Brain microvascular endothelial cell (primary cell): ENCODE data around the gene THBS2.

Source experiments
- DNase-seq: peaks from one replicate; pipeline ENCODE4 v3.0.0-alpha.2; 2020
- H3K27ac ChIP-seq: fragments of 250-450 bp; sonication (Bioruptor Pico); 2 replicates; pipeline ENCODE4 v1.5.1; 2020; ENCODE audit warnings: mild to moderate bottlenecking, moderate library complexity
- H3K27me3 ChIP-seq: fragments of 250-450 bp; sonication (Bioruptor Pico); replicated peaks from 2 replicates; pipeline ENCODE4 v1.5.1; 2020; ENCODE audit warnings: mild to moderate bottlenecking
- H3K36me3 ChIP-seq: fragments of 250-450 bp; sonication (Bioruptor Pico); replicated peaks from 2 replicates; pipeline ENCODE4 v1.5.1; 2020; ENCODE audit warnings: mild to moderate bottlenecking
- H3K4me3 ChIP-seq: 2 replicates; pipeline ENCODE4 v1.5.1; 2011; ENCODE audit warnings: low read depth, mild to moderate bottlenecking, control low read depth, low read length, moderate library complexity
- CTCF ChIP-seq: IDR thresholded peaks from 2 replicates; pipeline ENCODE4 v1.5.1; 2011; ENCODE audit warnings: low read depth, mild to moderate bottlenecking, moderate library complexity, low read length, control low read depth, inconsistent platforms; ENCODE audit errors: missing control alignments
- in situ Hi-C: cut with HindIII; loops from 2 replicates; pipeline ENCODE4 v1.10.0; 2017; ENCODE audit warnings: low sequenced_read_pairs, low pct_ligation_motif_present

The THBS2 gene

DNA sequence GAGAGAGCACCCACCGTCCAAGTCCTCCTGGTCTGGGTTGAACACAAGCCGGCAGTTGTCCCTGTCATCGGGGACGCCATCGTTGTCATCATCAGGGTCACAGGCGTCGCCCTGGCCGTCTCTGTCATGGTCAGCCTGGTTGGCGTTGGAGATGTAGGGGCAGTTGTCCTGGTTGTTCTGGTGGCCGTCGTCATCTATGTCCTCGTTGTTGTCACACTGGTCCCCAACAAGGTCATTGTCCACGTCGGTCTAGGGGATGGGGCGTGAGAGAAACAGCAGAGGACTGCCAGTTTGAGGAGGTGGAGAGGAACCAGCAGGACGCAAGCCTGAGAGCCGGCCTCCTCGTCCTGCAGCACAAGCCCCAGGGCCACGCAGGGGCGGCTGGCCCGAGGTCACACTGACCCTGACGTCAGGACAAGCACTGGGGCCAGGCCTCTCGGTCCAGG lies 28.5 kb downstream of the THBS2 start:
- H3K36me3 ChIP-seq: peaks cover 97% of the 10 kb centered on the region
- no peak overlapping the region for H3K4me3 ChIP-seq
- peak overlapping the region; percentile 64 for H3K27ac ChIP-seq
- no peak for DNase-seq
- no peak for TF ChIP-seq CTCF
- H3K27me3 ChIP-seq: no peaks in the 10 kb centered on the region
- in situ Hi-C loops: no loop called here

GRCh38 chr6:169224716-169225115 lies 28.9 kb downstream of the THBS2 start:
- TF ChIP-seq CTCF: no peak
- DNase-seq: no peak
- H3K27ac ChIP-seq: peak overlapping the region; percentile 64
- in situ Hi-C loops: no loop called here
- H3K36me3 ChIP-seq: peaks cover 97% of the 10 kb centered on the region
- H3K27me3 ChIP-seq: no peaks in the 10 kb centered on the region
- no peak overlapping the region for H3K4me3 ChIP-seq

- in situ Hi-C loops: no loop called here
- no peak for TF ChIP-seq CTCF
- Histone ChIP-seq H3K36me3 (peaks cover 96% of the 10 kb centered on the region), H3K27ac (peak overlapping the region; percentile 64), H3K27me3 (no peaks in the 10 kb centered on the region), H3K4me3 (no peak overlapping the region)
- peak; percentile 73 for DNase-seq
These were observed 29.4 kb downstream of the THBS2 start for GRCh38 chr6:169224185-169224695.

DNA sequence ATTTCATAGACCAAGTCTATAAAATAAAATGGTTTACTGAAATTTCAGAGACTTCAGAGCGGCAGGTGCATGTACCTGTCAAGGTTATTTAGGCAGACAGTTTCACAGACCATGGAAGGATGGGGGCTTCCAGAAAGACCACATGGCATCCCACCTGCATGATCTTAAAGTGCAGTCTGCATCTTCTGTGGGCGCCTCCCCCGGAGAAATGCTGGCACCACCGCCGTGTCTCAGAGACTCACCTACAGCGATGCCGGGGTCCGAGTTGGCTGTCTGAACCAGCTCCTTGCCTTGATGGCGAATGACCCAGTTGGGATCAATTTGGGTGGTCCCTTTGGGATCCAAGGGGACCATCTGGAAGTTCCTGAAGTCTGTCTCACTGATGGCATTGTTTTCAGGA lies 30.6 kb downstream of the THBS2 start:
- Histone ChIP-seq H3K27ac (no peak overlapping the region), H3K27me3 (no peaks in the 10 kb centered on the region), H3K4me3 (no peak overlapping the region), H3K36me3 (peaks cover 90% of the 10 kb centered on the region)
- in situ Hi-C loops: no loop called here
- no peak for DNase-seq
- TF ChIP-seq CTCF: no peak

DNA sequence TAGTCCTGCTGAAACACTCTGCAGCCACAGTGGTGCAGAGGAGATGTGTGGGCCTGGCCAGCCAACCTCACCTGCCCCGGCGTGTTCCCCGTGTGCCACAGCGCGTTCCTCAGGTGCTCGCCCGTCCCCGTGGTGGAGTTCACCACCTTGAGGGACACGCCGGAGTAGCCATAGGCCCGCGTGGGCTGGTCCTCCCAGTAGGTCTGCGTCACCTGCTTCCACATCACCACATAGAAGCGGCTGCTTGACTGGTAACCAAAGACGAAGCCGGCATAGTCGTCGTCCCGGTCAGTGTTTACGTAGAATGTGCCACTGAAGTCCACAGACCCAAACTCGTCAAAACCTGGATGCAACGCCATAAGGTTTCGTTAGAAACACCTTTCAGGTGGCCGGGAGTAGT lies 31.5 kb downstream of the THBS2 start:
- in situ Hi-C loops: no loop called here

More for the DNA sequence above, 31.5 kb downstream of the THBS2 start:
- no peak for DNase-seq
- no peak overlapping the region for H3K27ac ChIP-seq
- TF ChIP-seq CTCF: no peak
- H3K4me3 ChIP-seq: no peak overlapping the region
- no peaks in the 10 kb centered on the region for H3K27me3 ChIP-seq
- H3K36me3 ChIP-seq: peaks cover 87% of the 10 kb centered on the region
